ENCODE results near the gene DBN1. TPM values are rescaled to one million over a fixed set of nuclear protein-coding genes. Genes with fewer than 3 reads are reported as not detected.

DBN1 gene
- total and polyA plus RNA-seq, 2 of the 8 experiments (the other 6 are each of a cell fraction or from before 2014, with no cell fraction given) = 168 to 333 TPM

DNA sequence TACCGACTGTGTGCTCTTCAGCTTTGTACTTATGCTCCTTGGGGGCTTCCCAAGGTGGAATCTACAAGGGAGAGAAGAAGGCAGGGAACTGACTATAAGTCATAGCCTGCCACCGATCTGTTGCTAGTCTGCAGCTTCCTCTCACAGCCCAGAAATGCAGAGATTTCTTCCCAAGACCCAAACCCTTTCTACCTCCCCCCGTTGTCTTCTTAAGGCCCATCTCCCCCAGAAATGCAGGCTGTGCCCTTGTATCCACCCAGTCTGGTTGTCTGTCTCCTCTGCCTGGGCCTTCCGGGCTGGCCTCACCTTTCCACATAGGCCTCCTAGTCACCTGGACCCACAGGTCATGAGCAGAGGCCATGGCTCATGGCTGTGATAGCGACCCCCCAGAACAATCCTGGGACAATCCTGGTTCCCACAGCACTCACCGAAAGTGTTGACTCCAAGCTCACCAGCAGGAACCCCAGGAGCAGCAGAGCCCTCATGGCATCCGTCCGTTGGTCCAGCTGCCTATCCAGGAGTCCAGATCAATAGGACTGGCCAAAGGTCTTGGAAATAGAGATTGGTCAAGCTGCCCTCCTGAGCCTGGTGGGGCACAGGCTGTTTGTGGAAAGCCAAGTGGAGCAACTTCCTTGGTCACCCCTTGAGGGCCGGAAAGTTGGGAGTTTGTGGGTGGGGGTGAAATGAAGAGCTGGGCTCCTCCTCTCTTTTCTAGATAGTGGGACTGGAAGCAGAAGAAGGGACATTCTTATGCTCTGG, 64.2 kb downstream of the DBN1 start, which contains the start of gene F12:
TSS of gene F12 (minus strand) at position 522 of the 759 bp plus-strand sequence. CDS start at position 485, 37 bp downstream.
- Histone ChIP-seq H3K27me3 (replicated peaks in 1 of 4; ENCODE audit: control insufficient read depth in 3 of 4, extremely low read depth in 1 of 4, insufficient read depth in 3 of 4, low read length in 3 of 4) (peaks cover 13 to 43% (median 19%) of the 10 kb centered on the region in 4 experiments; a peak in 6 of 7 replicates), H2AK5ac (ENCODE audit: low read depth, low read length) (no peak within 1 kb of the TSS), H3K79me2 (ENCODE audit: control insufficient read depth in 1 of 2, insufficient read depth in 2 of 2, low read length in 2 of 2) (no peaks in the 10 kb centered on the region), H3K36me3 (ENCODE audit: control insufficient read depth in 2 of 4, insufficient read depth in 4 of 4, low read length in 3 of 4) (no peaks in the 10 kb centered on the region), H2AFZ (ENCODE audit: low read length) (no peak within 1 kb of the TSS), H3K23me2 (ENCODE audit: low read depth, low read length) (peaks cover 3% of the 10 kb centered on the region; the same call in 1 of the 2 replicates), H2BK5ac (ENCODE audit: low read depth, low read length) (no peak within 1 kb of the TSS), H3K4me1 (replicated peaks in 1 of 4; ENCODE audit: control insufficient read depth in 3 of 4, insufficient read depth in 4 of 4, low read length in 3 of 4) (peaks cover 0 to 7% (median 3%) of the 10 kb centered on the region in 4 experiments; a peak in 4 of 7 replicates), H3K4me2 (ENCODE audit: insufficient read depth in 1 of 2, low read depth in 2 of 2, low read length in 2 of 2) (no peak within 1 kb of the TSS), H4K20me1 (replicated peaks in 1 of 2; ENCODE audit: control insufficient read depth in 1 of 2, insufficient read depth in 2 of 2, low read length in 2 of 2) (no peaks in the 10 kb centered on the region), H2BK20ac (ENCODE audit: low read length) (no peak within 1 kb of the TSS), H2BK12ac (ENCODE audit: low read depth, low read length) (no peak within 1 kb of the TSS), H4K8ac (ENCODE audit: extremely low read depth, insufficient read depth, low read length) (no peak within 1 kb of the TSS), H3K4ac (replicated peaks; ENCODE audit: insufficient read length, low read depth, low read length) (no peak within 1 kb of the TSS), H2BK15ac (ENCODE audit: low read length) (no peak within 1 kb of the TSS), H3K27ac (ENCODE audit: low read depth, low read length) (no peak within 1 kb of the TSS), H3K4me3 (ENCODE audit: extremely low read depth in 1 of 4, insufficient read depth in 2 of 4, low read depth in 3 of 4, low read length in 4 of 4) (no peak within 1 kb of the TSS), H3K79me1 (ENCODE audit: low read depth, low read length) (no peaks in the 10 kb centered on the region), H4K5ac (ENCODE audit: insufficient read length, low read depth, low read length) (no peak within 1 kb of the TSS), H3K14ac (ENCODE audit: insufficient read length) (no peak within 1 kb of the TSS), H2BK120ac (replicated peaks; ENCODE audit: low read depth, low read length) (no peak within 1 kb of the TSS), H3K18ac (ENCODE audit: extremely low read depth, low read length) (no peak within 1 kb of the TSS), H3K56ac (replicated peaks; ENCODE audit: insufficient read length, low read depth, low read length) (no peak within 1 kb of the TSS), H3K9ac (replicated peaks in 1 of 4; ENCODE audit: extremely low read depth in 1 of 4, low read depth in 3 of 4, low read length in 3 of 4) (no peak within 1 kb of the TSS), H4K91ac (replicated peaks; ENCODE audit: insufficient read length, low read length) (no peak within 1 kb of the TSS), H3K23ac (ENCODE audit: insufficient read length) (no peak within 1 kb of the TSS), H3K9me3 (ENCODE audit: insufficient read depth in 2 of 2, low read depth in 1 of 2, low read length in 1 of 2) (no peaks in the 10 kb centered on the region)
- DNase-seq (ENCODE audit: low read depth in 1 of 2, low spot score in 2 of 2) (no peak), FAIRE-seq (no peak)
- CTCF ChIA-PET (ENCODE audit: partially characterized antibody) = interaction anchor here (0.7 to 10.5 kb wide), 16 partner anchors 7 to 100 kb away, joined by 3 to 343 read pairs (median 4); partner anchors contain the start of genes PRR7 and SLC34A1
- 89% methylated on average over 9 of the region's 9 CpGs; no CpG with 5 or more reads in 1 of the 2 experiments for WGBS, 2 experiments (ENCODE audit: extremely low coverage in 1 of 2, insufficient coverage in 1 of 2, insufficient read length in 1 of 2, insufficient replicate concordance in 2 of 2, low coverage in 1 of 2, low lambda C conversion rate in 2 of 2, missing lambda C conversion rate in 1 of 2)
- POLR2A ChIA-PET (ENCODE audit: partially characterized antibody) = interaction anchor here (0.6 to 2.5 kb wide), 12 partner anchors 11 to 46 kb away, joined by 3 to 10 read pairs (median 3); partner anchors contain the start of gene PRR7
- no peak for TF ChIP-seq KDM4A (IDR thresholded peaks at IDR 0.05; ENCODE audit: low read depth, low read length, severe bottlenecking)
- no peak for TF ChIP-seq SIN3A (conservative IDR thresholded peaks at IDR 0.05 in 1 of 2, IDR thresholded peaks at IDR 0.05 in 1 of 2; ENCODE audit: low read depth in 1 of 2, low read length in 2 of 2)
- no peak for TF ChIP-seq SIX5 (IDR thresholded peaks at IDR 0.05; ENCODE audit: low read depth, low read length)
- no peak for TF ChIP-seq GTF2F1 (IDR thresholded peaks at IDR 0.05; ENCODE audit: borderline replicate concordance, low read depth, low read length)
- TF ChIP-seq RBBP5 (IDR thresholded peaks at IDR 0.05; ENCODE audit: borderline replicate concordance, low read depth, low read length) = no peak
- TF ChIP-seq RAD21 (IDR thresholded peaks at IDR 0.05 in 1 of 2, conservative IDR thresholded peaks at IDR 0.05 in 1 of 2; ENCODE audit: low read depth in 2 of 2, low read length in 2 of 2) = no peak
- no peak for TF ChIP-seq SP2 (IDR thresholded peaks at IDR 0.05; ENCODE audit: low read length)
- no peak for TF ChIP-seq GABPA (IDR thresholded peaks at IDR 0.05; ENCODE audit: borderline replicate concordance, insufficient read depth, low read length)
- no peak for TF ChIP-seq CHD1 (IDR thresholded peaks at IDR 0.05; ENCODE audit: low read depth, low read length)
- no peak for TF ChIP-seq SRF (IDR thresholded peaks at IDR 0.05; ENCODE audit: low read depth, low read length)
- TF ChIP-seq, protein P1, sequence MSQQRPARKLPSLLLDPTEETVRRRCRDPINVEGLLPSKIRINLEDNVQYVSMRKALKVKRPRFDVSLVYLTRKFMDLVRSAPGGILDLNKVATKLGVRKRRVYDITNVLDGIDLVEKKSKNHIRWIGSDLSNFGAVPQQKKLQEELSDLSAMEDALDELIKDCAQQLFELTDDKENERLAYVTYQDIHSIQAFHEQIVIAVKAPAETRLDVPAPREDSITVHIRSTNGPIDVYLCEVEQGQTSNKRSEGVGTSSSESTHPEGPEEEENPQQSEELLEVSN (IDR thresholded peaks at IDR 0.05) = no peak
